HUES64 (cell line): ENCODE results near the gene PTGS1.

Experiments used
- H3K27ac ChIP-seq: 2 replicates; pipeline ENCODE4 v1.7.0; 2013; ENCODE audit warnings: low read depth, low read length, inconsistent platforms
- H3K27me3 ChIP-seq: 2 replicates; pipeline ENCODE4 v1.6.1; 2013; ENCODE audit warnings: mild to moderate bottlenecking, low read length; ENCODE audit not compliant: insufficient read depth
- H3K36me3 ChIP-seq: 2 replicates; pipeline ENCODE4 v1.6.1; 2013; ENCODE audit warnings: mild to moderate bottlenecking, low read length; ENCODE audit not compliant: insufficient read depth
- H3K4me1 ChIP-seq: 2 replicates; pipeline ENCODE4 v1.6.1; 2013; ENCODE audit warnings: mild to moderate bottlenecking, low read length, moderate library complexity; ENCODE audit not compliant: insufficient read depth
- H3K4me3 ChIP-seq: 2 replicates; pipeline ENCODE4 v1.5.1; 2013; ENCODE audit warnings: mild to moderate bottlenecking, low read length, moderate library complexity
- H3K9ac ChIP-seq: 2 replicates; pipeline ENCODE4 v1.6.1; 2013; ENCODE audit warnings: mild to moderate bottlenecking, low read depth, low read length
- H3K9me3 ChIP-seq: 2 replicates; pipeline ENCODE4 v1.6.1; 2013; ENCODE audit warnings: low read depth, low read length; ENCODE audit not compliant: insufficient read depth
- WGBS: fragments of 150-250, 120-280 bp; methylation state at CpG from one replicate; pipeline ENCODE4 v1.1.7; 2013; ENCODE audit warnings: missing lambda C conversion rate; 5-methylcytosine and 5-hydroxymethylcytosine counted together

The PTGS1 gene

DNA sequence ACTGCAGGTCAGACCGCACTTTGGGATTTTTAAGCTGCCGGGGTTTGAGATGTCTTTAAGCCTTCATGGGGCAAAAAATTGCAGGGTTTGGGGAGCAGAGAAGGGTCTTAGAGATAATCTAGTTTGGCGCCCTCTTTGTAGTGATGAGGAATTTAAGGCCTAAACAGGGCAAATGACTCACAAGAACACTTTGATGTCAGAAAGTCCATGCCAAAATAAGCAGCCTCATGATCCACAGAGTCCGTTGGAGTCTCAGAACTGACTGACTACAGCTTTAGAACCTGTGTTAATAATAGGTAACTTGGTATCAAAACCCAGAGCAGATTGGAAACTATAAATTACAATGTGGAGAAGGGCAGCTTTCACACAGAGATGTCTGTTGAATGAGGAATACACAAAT lies 35.9 kb upstream of the PTGS1 start:
- Histone ChIP-seq H3K36me3 (no peaks in the 10 kb centered on the region), H3K4me1 (peaks cover 35% of the 10 kb centered on the region)
- 85% methylated on average over 4 of the region's 4 CpGs for WGBS

DNA sequence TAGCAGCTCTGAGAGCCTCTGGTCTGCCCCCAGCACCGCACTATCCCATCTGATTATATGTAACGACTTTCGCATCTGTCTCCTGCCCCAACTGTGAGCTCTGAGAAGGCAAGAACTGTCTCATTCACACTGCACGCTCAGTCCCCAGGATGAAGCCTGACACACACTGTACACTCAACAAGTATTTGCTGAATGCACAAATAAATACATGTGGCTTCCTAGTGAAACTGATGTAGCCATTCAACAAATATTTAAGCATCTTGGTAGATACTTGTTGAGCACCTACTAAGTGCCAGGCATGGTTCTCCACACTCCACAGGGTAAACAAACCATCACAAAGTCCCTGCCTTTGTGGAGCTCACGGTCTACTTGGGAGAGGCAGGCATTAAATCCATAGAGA lies 34.6 kb upstream of the PTGS1 start:
- H3K4me3 ChIP-seq, result no peak overlapping the region
- H3K27me3 ChIP-seq, result no peaks in the 10 kb centered on the region
- WGBS, result 87% methylated on average over 5 of the region's 5 CpGs
- no peak overlapping the region for H3K9ac ChIP-seq
- no peaks in the 10 kb centered on the region for H3K9me3 ChIP-seq
- peaks cover 35% of the 10 kb centered on the region for H3K4me1 ChIP-seq
- H3K27ac ChIP-seq, result no peak overlapping the region
- H3K36me3 ChIP-seq, result no peaks in the 10 kb centered on the region

More for the DNA sequence above, 35.9 kb upstream of the PTGS1 start:
- Histone ChIP-seq H3K27ac (no peak overlapping the region), H3K27me3 (no peaks in the 10 kb centered on the region), H3K4me3 (no peak overlapping the region), H3K9me3 (no peaks in the 10 kb centered on the region), H3K9ac (no peak overlapping the region)

- no peaks in the 10 kb centered on the region for H3K27me3 ChIP-seq
- H3K4me3 ChIP-seq, result peak overlapping the region; percentile 6; the same call in 1 of the 2 replicates
- WGBS, result 42% methylated on average over 26 of the region's 26 CpGs
- H3K27ac ChIP-seq, result no peak overlapping the region
- H3K36me3 ChIP-seq, result no peaks in the 10 kb centered on the region
- no peak overlapping the region for H3K9ac ChIP-seq
- H3K4me1 ChIP-seq, result peaks cover 30% of the 10 kb centered on the region
- no peaks in the 10 kb centered on the region for H3K9me3 ChIP-seq
Observed at GRCh38 chr9:122336866-122337555, 33.8 kb upstream of the PTGS1 start.

DNA sequence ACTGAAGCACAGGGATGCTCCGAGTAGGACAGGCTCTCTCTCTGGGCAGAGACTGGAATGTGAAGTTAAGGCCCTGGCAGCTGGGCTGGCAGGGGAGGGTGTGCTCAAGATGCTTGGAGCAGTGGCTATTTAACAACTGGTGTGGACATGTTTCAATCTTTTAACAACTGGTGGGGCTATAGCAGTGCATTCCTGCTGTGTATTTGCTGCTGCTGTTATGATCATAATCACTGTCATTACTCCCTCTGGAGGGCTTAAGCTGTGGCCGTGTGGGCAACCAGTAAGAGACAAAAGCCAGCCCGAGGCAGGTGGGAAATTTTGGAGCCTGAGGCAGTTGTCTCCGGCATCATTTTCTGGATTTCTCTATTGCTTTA lies 33.3 kb upstream of the PTGS1 start:
- H3K36me3 ChIP-seq, result no peaks in the 10 kb centered on the region
- H3K27ac ChIP-seq, result no peak overlapping the region
- H3K27me3 ChIP-seq, result no peaks in the 10 kb centered on the region
- H3K9me3 ChIP-seq, result no peaks in the 10 kb centered on the region
- no peak overlapping the region for H3K9ac ChIP-seq
- WGBS, result 61% methylated on average over 4 of the region's 4 CpGs
- no peak overlapping the region for H3K4me3 ChIP-seq
- peaks cover 30% of the 10 kb centered on the region for H3K4me1 ChIP-seq

DNA sequence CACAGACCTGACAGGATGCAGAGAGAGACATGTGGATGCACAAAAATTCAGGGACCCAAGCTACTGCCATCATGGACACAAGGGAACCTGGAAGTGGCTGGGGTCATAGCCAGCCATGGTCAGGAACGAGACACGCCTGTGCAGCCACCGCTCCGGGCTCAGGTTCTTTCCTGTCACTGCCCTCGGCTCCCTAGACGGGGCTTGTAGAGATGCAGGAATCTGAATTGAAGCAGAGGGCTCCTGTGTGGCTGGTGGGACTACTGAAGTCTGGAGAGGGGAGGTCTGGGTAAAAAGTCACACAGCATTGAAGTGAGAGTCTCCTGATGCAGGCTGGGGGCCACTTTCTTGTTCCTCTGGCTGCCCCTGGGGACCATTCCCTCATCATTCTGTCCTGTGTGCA lies 32.3 kb upstream of the PTGS1 start:
- Histone ChIP-seq H3K27ac (no peak overlapping the region), H3K4me3 (no peak overlapping the region), H3K36me3 (no peaks in the 10 kb centered on the region), H3K27me3 (no peaks in the 10 kb centered on the region), H3K9ac (no peak overlapping the region), H3K9me3 (no peaks in the 10 kb centered on the region), H3K4me1 (peaks cover 25% of the 10 kb centered on the region)
- 81% methylated on average over 6 of the region's 6 CpGs for WGBS

GRCh38 chr9:122338994-122339393 lies 31.8 kb upstream of the PTGS1 start:
- no peak overlapping the region for H3K4me3 ChIP-seq
- no peak overlapping the region for H3K27ac ChIP-seq
- H3K36me3 ChIP-seq, result no peaks in the 10 kb centered on the region
- no peaks in the 10 kb centered on the region for H3K9me3 ChIP-seq
- no peaks in the 10 kb centered on the region for H3K27me3 ChIP-seq
- H3K4me1 ChIP-seq, result peaks cover 23% of the 10 kb centered on the region
- 92% methylated on average over 3 of the region's 3 CpGs for WGBS
- H3K9ac ChIP-seq, result no peak overlapping the region

- no peak overlapping the region for H3K27ac ChIP-seq
- H3K9ac ChIP-seq, result no peak overlapping the region
- H3K4me3 ChIP-seq, result no peak overlapping the region
- 89% methylated on average over 5 of the region's 5 CpGs for WGBS
- H3K36me3 ChIP-seq, result no peaks in the 10 kb centered on the region
- H3K27me3 ChIP-seq, result no peaks in the 10 kb centered on the region
- no peaks in the 10 kb centered on the region for H3K9me3 ChIP-seq
- peaks cover 23% of the 10 kb centered on the region for H3K4me1 ChIP-seq
Observed at GRCh38 chr9:122339579-122339978, 31.2 kb upstream of the PTGS1 start.

DNA sequence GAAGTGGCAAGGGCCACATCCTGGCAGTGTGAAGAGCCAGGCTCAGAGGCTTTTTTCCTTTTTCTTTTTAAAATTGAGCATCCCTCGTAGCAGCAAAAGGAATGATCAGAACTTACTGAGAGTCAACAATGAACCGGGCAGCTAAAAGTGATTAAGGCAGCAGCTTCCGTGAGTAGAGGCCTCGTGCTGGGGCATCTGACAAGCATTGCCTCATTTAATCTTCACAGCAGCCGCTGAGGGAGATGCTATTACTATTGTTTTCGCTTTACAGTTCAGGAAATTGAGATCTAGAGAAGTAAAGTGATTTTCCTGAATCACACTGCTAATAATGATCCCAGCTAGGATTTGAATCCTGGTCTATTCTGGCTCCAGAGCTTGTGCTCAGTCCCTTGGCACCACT lies 30.7 kb upstream of the PTGS1 start:
- Histone ChIP-seq H3K27ac (no peak overlapping the region), H3K9ac (no peak overlapping the region), H3K27me3 (peaks cover under 1% of the 10 kb centered on the region; the same call in 1 of the 2 replicates), H3K9me3 (no peaks in the 10 kb centered on the region), H3K4me3 (no peak overlapping the region), H3K36me3 (no peaks in the 10 kb centered on the region), H3K4me1 (peaks cover 23% of the 10 kb centered on the region)
- WGBS, result 83% methylated on average over 6 of the region's 6 CpGs

- Histone ChIP-seq H3K9me3 (no peaks in the 10 kb centered on the region), H3K27ac (no peak overlapping the region), H3K27me3 (peaks cover 24% of the 10 kb centered on the region), H3K36me3 (no peaks in the 10 kb centered on the region), H3K9ac (0 out of 2 replicates have a peak overlapping the region, but pooled peaks have one; percentile 8), H3K4me3 (no peak overlapping the region), H3K4me1 (peaks cover 14% of the 10 kb centered on the region)
- WGBS, result 85% methylated on average over 15 of the region's 15 CpGs
Observed at GRCh38 chr9:122342323-122343050, 28.3 kb upstream of the PTGS1 start.

DNA sequence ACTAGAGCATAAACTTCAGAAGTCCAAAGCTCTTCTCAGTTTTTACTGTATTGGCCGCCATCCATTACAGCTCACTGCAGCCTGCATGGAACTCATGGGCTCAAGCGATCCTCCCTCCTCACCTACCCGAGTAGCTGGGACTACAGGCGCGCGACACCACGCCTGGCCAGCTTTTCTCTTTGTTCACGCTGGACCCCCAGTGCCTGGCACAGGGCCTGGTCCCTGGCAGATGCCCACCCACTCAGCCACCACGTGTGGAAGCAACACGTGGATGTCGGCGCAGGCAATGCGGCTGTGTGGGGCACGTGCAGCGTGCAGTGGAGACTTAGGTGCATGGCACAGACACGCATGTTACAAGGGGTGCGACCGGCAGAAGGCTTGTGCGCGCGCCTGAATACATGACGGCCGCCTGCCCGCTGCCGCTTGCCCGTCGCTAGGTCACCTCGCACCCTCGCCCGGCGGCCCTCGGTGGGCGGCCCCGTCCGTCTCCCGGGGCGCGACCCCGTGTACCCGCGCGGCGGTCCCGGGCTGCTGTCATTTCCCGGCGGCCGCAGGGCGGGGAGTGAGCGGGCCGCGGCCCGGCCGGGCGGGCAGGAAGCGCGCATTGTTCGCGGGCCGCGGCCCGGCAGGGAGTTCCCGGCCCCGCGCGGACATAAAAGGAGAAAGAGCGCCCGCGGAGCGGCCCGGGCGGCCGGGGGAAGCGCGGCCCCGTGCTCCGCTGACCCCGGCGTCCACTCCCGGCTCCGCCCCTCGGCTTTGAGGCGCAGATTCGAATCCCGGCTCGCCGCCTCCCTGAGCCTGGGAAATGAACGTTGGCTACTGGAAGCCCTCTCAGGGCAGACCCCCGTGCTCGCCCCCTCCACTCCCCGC lies 24.1 kb upstream of the PTGS1 start:
- no peaks in the 10 kb centered on the region for H3K36me3 ChIP-seq
- peaks cover 40% of the 10 kb centered on the region for H3K27me3 ChIP-seq
- peak overlapping the region; percentile 65 for H3K9ac ChIP-seq
- H3K4me3 ChIP-seq, result peak overlapping the region; percentile 72
- 1% methylated on average over 90 of the region's 90 CpGs for WGBS
- no peak overlapping the region for H3K27ac ChIP-seq
- peaks cover 11% of the 10 kb centered on the region for H3K4me1 ChIP-seq
- H3K9me3 ChIP-seq, result no peaks in the 10 kb centered on the region
